ENCODE results near the gene TMEM184A. TPM values are rescaled to one million over a fixed set of nuclear protein-coding genes. Genes with fewer than 3 reads are reported as not detected.

The TMEM184A gene
- total RNA-seq, 1 experiment from 2014 or later, result 13.4 TPM

DNA sequence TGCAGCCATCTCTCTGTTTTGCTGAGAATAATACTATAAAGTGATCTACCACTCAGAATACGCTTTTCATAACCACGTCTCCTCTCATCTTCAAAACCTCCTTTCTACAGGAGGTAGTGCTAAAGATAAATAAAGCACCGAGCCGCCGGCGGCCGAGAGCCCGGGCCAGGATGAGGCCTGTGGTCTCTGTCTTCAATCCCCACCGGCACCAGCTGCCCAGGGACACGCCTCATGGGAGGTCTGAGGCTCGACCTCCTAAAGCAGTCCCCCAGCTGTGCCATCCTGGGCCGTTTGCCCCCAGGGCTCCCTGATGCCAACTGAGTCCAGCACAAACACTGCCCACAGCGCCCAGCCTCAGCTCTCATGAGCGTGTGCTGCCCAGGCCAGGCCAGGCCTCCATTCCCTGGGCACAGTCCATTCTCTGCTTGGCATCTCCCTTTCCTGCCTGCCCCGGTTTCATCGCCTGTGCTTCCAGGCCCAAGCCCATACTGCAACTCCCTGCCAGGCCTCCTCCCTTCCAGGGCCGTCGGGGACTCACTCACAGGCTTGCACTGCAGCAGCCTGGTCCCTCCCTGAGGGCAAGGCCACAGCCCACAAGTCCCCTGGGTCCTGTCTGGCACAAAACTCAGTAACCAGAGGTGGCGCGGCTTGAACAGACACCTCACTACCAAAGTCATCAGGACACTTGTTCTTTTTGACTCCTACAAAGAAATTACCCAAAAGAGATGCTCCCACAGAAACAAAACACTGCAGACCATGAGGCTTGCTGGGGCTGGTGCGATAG is 54.3 kb downstream of the TMEM184A start:
- in situ Hi-C loops (cut with HindIII; ENCODE audit: low pct_unique_long_range_greater_than_20kb, low sequenced_read_pairs), result no loop called here
- no peak for DNase-seq (ENCODE audit: low read depth)

- in situ Hi-C loops (cut with HindIII; ENCODE audit: low pct_unique_long_range_greater_than_20kb, low sequenced_read_pairs), result no loop called here
Measured at GRCh38 chr7:1500064-1500807, 55.8 kb downstream of the TMEM184A start.

DNA sequence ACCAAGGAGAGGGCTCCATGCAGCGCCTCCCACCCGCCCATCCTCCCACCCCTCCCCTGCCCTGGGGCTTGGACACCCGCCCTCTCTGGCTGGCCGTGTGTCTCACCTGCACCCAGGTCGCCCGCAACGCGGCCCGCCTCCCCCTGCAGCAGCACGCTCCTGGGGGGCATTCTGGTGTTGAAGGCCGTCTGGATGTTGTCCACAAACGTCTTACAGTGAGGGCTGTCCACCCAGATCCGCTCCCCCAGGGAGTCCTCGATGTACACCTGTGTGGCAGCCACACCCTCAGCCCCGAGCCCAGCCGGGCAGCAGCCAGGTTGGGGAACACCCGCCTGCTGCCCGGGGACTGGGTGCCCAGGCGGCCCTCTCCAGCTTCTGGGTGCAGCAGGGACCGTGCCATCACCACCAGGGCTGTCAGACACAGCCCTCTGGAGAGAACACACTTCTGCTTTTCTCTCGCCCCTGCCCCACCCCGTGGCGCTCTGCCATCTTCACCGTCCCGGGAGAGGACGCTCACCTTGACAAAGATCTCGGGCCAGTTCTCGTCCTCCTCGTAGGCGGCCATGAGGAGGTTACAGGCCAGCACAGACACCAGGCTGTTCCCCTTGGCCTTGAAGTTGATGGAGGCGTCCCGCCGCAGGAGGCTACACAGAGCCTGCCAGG is 56.5 kb downstream of the TMEM184A start:
- in situ Hi-C loops (cut with HindIII; ENCODE audit: low pct_unique_long_range_greater_than_20kb, low sequenced_read_pairs), result no loop called here

More at GRCh38 chr7:1500064-1500807, 55.8 kb downstream of the TMEM184A start:
- no peak for DNase-seq (ENCODE audit: low read depth)

GRCh38 chr7:1498370-1499305 is 57.4 kb downstream of the TMEM184A start:
- in situ Hi-C loops (cut with HindIII; ENCODE audit: low pct_unique_long_range_greater_than_20kb, low sequenced_read_pairs), result no loop called here
- no peak for DNase-seq (ENCODE audit: low read depth)

More for the DNA sequence above, 56.5 kb downstream of the TMEM184A start:
- no peak for DNase-seq (ENCODE audit: low read depth)

DNA sequence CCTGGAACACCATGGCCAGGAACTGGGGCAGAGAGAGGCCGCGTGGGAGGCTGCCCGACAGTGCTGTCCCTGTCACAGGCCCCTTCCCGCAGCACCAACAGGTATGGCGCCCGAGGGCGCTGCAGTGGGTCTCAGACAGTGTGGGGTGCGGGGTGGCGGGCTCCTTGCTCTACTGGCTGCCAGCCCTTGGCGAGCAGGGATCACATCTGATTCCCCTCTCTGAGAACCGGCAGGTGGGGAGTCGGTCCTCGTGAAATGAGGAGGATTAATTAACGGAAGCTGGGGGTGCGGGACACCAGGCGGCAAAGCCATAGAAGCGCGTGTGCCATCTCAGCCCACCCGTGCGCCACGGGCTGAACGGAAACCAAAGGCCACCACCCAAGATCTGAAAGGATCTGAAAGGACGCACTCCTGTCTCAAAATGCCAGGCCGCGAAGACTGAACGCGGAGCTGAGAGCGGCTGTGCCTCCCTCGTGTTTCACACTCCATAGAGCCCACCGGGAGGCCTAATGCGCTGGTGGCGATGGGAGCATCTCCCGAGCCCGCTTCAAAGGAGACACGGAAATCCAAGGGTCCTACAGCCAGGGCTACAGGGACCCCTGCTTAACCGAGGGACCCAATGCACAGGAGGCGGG is 58.6 kb downstream of the TMEM184A start:
- no peak for DNase-seq (ENCODE audit: low read depth)
- in situ Hi-C loops (cut with HindIII; ENCODE audit: low pct_unique_long_range_greater_than_20kb, low sequenced_read_pairs), result no loop called here

DNA sequence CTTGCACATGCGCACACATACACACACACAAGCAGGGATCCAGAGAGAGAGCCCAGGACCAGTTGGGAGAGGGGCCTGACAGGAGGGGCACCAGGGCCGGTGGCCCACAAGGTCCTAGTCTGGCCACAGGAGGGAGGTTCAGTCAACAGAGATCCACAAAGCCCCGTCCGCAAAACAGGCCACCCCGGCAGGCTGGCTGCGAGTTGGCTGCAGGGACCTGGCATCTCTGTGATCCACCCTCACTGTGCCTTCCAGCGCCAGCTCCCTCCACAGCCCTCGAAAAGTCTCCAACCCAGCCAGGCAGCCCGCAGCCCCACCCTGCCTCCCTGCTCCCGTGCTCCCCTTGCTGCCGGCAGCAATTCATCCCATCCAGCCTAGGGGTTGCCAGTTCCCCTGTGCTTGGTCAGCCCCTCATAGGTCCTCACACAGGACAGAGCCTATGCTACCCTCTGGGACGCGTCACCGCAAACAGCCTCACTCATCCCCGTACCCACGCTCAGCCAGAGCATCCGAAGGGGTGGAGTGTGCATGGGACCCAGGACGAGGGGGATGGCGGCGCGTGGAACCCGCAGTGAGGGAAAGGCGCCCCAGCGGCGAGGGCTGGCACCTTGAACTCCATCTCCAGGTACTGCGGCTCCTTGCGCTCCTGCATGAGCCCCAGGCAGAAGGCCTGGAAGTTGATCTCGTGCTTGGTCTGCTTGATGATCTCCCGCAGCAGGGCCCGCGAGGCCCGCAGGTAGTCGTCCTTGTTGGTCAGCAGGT is 59.3 kb downstream of the TMEM184A start:
- in situ Hi-C loops (cut with HindIII; ENCODE audit: low pct_unique_long_range_greater_than_20kb, low sequenced_read_pairs), result no loop called here
- DNase-seq (ENCODE audit: low read depth), result no peak

DNA sequence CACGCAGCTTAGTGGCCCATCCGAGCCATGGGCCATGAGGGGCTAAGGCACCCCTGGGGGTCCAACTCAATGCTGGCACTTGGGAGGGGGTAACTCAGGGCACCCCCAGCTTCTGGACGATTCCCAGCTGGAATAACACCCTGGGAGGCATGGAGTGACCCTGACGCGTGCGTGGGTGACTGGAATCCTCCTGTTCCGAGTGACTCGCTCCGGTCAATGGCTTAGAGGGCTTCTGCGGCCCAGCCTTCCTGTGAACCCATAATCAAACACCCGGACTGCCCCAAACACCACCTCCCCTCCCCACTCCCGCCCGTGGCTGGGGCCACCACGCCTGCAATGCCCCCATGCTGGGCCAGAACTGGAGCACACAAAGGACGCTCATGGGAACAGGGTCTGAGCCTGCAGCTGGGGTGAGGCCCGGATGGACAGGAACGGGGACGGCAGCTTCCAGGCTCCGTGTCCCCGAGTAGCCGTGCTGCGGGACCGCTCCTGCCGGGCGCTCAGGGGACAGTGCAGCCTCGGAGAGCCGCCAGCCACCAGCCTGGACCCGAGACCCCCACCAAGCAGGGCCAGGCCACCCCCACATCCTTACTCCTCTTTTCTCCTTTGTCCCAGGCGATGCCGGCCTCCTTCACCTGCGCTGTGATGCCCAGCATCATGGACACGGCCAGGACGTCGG is 60.3 kb downstream of the TMEM184A start:
- in situ Hi-C loops (cut with HindIII; ENCODE audit: low pct_unique_long_range_greater_than_20kb, low sequenced_read_pairs), result no loop called here
- DNase-seq (ENCODE audit: low read depth), result no peak

DNA sequence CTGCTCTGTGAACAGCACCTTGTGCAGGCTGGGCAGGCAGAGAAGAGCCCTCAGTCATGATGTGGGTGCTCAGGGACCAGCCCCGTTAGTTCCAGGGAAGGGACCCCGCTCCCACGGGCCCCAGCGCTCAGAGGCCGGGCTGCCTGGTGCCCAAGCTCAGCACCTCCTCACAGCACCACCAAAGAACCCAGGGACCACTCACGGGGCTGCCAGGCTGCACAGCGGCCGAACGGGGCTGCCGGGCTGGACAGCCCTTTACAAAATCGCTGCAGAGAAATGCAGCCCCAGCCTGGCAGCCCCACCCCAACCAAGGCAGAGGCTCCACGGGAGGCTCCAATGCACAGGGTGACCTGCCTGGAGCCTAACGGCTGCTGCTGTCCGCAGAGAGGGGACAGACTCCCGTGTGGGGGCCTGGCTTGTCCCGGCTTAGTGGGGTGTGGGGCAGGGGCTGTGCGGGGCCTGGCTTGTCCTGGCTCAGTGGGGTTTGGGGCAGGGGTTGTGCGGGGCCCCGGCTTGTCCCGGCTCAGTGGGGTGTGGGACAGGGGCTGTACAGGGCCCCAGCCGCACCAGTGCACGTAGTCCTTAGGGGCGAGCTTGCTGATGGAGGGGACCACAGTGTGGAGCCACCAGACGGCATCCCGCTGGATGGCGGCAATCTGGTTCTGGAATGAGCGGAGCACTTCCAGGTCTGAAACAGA is 61.0 kb downstream of the TMEM184A start:
- in situ Hi-C loops (cut with HindIII; ENCODE audit: low pct_unique_long_range_greater_than_20kb, low sequenced_read_pairs), result no loop called here
- DNase-seq (ENCODE audit: low read depth), result no peak

DNA sequence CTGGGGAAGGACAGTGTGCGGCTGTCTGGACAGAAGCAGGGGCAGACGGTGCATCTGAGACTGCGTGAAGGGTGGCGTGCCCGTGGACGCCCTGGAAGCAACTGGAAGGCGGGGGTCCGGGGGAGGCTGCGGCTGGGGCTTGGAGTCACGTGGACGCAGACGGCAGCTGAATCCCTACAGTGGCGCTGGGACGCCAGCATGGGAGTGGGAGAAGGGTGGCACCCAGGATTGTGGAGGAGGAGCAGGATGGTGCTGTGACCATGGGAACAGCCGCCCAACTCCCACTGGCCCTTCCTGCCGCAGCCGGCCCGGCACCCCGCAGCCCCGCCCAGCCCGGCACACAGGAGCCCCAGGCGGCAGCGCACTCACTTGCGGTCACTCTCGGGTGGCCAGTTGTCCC is 61.6 kb downstream of the TMEM184A start:
- no peak for DNase-seq (ENCODE audit: low read depth)
- in situ Hi-C loops (cut with HindIII; ENCODE audit: low pct_unique_long_range_greater_than_20kb, low sequenced_read_pairs), result no loop called here

DNA sequence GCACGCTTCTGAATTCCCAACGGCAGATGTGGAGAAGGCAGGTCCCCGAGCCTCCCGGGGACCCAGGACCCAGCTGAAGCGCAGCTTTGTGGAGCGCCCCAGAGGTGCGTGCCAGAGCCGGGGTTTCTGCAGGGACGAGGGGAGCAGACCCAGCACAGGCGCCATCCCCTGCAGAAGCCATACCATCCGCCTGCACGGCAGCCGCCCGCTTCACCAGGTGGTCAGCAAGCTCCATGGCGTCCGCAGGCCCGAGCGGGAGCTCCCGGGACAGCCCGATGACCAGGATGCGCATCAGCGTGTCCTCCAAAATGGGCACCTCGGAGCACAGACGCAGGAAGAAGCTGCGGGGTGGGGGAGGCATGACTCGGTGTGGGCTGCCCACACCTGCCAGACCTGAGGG is 62.4 kb downstream of the TMEM184A start:
- in situ Hi-C loops (cut with HindIII; ENCODE audit: low pct_unique_long_range_greater_than_20kb, low sequenced_read_pairs), result no loop called here
- DNase-seq (ENCODE audit: low read depth), result no peak

DNA sequence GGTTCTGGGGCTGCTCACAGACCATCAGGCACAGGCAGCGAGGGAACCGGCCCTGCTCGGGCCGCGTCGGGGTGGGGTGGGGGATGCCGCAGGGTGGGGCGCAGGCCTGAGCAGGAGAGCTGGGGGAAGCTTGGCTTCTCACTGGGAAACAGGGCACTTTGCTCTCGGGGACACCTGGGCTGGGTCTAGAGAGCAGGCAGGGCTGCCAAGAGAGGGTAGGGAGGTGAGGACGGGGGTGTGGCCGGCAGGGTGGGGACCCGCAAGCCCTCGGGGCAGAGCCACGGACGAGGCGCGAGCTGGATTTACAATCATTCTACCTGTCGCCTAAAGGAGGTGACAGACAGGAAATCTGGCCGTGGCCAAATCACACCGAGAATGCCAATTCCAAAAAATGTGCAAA is 62.9 kb downstream of the TMEM184A start:
- in situ Hi-C loops (cut with HindIII; ENCODE audit: low pct_unique_long_range_greater_than_20kb, low sequenced_read_pairs), result no loop called here
- no peak for DNase-seq (ENCODE audit: low read depth)

DNA sequence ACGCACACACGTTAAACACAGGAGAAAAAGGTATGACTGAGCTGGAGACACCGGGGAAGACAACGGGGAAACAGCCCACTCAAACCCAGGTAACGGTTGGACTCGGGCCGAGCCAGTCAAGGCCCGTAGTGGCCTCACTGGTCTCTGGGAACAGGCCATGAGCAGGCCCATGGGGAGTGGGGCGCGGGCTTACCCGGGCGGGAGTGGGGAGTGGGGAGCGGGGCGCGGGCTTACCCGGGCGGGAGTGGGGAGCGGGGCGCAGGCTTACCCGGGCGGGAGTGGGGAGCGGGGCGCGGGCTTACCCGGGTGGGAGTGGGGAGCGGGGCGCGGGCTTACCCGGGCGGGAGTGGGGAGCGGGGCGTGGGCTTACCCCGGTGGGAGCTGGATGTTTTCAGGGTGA is 63.4 kb downstream of the TMEM184A start:
- in situ Hi-C loops (cut with HindIII; ENCODE audit: low pct_unique_long_range_greater_than_20kb, low sequenced_read_pairs), result no loop called here
- no peak for DNase-seq (ENCODE audit: low read depth)

Data from Caki2 (cell line).